GM18873 (cell line): ENCODE results near the gene GFPT2.

Experiments used
- ATAC-seq: cut with Tn5 transposase; IDR thresholded peaks from one replicate; pipeline ENCODE4 v1.9.1; 2021; ENCODE audit warnings: mild to moderate bottlenecking, moderate library complexity, moderate number of reproducible peaks; ENCODE audit not compliant: unreplicated experiment, low FRiP score

Gene GFPT2

GRCh38 chr5:180353048-180353979 lies at the start of gene GFPT2:
TSS of gene GFPT2 (minus strand) at chr5:180353336. CDS start at chr5:180353217, 119 bp downstream.
- no peak for ATAC-seq

DNA sequence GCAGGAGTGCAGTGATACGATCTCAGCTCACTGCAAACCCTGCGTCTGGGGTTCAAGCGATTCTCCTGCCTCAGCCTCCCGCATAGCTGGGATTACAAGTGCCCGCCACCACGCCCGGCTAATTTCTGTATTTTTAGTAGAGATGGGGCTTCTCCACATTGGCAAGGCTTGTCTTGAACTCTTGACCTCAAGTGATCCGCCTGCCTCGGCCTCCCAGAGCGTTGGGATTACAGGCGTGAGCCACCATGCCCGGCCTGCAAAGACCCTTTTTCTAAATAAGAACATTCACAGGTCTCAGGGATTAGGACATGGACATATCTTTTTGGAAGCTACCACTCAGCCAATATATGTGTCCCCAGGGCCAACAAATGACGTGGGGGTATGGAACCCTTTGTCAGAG lies 49.6 kb upstream of the GFPT2 start:
- ATAC-seq, result no peak

- ATAC-seq, result no peak
These were observed 48.2 kb upstream of the GFPT2 start for GRCh38 chr5:180401229-180401907.

DNA sequence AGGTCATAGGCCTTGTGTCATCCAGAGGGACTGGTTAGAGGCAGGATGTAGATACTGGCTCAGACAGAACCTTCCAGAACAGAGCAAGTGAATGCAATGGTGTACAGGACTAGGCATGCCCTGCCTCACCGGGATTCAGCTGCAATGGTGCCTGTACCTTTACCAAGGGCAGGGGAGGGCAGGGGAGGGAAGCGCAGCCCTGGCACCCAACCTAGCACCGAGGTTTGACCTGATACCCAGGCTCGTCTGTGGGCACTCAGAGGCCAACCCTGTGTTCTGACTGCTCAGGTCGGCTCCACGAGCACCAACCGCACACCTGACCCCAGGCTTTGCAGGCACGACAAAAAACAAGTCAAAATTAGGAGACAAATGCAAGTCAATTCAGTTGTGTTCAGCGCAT lies 47.3 kb upstream of the GFPT2 start:
- ATAC-seq, result no peak

DNA sequence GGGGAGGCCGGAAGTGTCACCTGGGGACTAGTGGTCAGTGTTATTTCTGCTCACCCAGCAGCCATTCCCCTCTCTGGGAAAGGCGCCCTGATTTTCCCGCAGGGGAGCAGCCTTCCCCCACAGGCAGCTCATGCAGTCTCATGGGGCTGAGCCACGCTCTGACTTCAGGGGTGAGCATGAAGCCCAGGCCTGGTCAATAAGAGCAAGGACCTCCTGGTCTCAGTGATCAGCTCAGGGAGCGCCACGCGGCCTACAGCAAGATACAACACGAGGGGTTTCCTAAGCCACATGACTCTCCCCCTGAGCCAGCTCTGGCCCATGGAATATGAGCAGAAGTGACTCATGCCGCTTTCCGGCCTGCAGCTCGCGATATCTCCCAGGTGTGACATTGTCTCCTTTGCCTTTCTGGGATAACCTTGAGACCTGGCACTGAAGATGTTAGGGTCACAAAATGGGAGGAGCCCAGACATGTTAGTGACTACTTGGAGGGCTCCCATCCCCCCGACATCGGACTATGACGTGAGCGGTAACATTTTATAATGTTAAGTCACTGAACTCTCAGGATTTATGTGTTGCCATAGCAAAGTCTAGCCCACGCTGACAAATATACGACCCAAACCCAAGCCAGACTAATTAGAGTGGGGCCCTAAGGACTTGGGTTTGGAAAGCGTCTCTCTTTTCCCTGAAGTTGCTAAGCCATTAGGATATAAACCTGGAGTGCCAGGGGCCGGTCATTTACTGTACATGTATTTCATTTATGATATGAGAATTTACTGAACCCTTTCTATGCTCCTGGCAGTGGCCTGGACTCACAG lies 46.5 kb upstream of the GFPT2 start:
- no peak for ATAC-seq

DNA sequence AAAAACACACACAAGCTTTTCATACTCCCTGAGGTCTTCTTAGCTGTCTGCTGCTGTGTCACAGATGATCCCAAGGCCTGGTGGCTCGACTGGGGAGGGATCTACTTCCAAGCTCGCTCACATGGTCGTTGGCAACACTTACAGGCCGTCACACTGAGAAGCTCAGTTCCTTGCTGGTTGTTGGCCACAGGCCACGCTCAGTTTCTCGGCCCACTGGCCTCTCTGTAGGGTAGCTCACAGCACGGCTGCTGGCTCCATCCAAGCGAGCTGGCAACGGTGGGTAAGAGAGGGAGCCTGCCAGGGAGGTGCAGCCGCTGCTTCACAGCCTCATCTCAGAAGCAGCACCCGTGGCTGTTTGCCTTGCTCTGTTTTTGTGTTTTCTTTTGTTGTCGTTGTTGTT lies 43.8 kb upstream of the GFPT2 start:
- ATAC-seq, result no peak

DNA sequence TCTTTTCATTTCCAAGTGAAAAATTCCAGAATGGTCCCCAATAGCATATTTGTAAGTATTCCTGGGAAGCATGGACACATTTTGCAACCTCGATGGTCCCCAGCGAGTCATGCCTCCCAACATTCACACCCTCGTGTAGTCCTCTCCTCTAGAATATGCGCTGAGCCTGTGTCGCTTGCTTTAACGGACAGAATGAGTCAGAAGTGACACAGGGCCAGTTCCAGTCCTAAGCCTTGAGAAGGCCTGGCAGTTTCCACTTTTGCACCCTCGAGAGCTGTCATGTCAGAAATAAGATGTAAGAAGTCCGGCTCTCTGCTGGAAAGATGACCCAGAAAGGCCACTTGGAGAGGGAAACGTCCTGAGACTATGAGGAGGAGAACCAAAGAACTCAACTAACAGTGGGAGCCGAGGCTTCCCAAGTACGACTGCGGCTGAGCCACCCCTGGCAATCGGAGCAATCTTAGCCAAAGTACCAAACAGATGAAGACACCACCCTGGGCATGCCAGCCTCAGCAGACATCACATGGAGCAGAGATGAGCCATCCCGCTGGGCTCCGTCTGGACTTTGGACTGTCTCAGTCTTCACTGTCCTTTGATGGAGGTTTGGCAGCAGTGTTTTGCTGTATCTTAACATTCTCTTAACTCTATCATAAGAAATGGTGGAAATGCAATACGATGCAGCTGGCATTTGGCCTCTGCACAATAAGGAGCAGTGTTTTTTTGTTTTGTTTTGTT lies 42.6 kb upstream of the GFPT2 start:
- no peak for ATAC-seq

GRCh38 chr5:180394031-180394636 lies 41.0 kb upstream of the GFPT2 start:
- ATAC-seq, result no peak

DNA sequence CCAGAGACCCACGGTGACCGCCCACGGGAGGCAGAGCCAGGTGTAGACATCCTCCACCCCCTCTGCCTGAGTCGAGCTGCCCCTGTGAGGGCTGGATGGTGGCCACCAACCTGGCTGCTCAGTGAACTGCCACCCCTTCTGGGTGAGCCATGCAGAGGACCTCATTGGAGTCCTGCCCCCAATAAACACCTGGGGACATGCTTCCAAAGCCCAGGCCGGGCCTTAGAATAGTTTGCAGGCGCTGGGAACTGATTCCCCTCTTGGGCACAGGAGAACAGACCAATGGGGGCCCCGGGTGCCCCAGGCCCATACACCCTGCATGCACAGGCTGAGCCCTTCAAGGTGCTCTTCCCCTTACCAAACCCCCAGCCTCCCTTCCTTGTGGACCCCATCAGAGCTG lies 38.1 kb upstream of the GFPT2 start:
- no peak for ATAC-seq

- ATAC-seq, result no peak
These were observed 37.5 kb upstream of the GFPT2 start for GRCh38 chr5:180390441-180391190.

DNA sequence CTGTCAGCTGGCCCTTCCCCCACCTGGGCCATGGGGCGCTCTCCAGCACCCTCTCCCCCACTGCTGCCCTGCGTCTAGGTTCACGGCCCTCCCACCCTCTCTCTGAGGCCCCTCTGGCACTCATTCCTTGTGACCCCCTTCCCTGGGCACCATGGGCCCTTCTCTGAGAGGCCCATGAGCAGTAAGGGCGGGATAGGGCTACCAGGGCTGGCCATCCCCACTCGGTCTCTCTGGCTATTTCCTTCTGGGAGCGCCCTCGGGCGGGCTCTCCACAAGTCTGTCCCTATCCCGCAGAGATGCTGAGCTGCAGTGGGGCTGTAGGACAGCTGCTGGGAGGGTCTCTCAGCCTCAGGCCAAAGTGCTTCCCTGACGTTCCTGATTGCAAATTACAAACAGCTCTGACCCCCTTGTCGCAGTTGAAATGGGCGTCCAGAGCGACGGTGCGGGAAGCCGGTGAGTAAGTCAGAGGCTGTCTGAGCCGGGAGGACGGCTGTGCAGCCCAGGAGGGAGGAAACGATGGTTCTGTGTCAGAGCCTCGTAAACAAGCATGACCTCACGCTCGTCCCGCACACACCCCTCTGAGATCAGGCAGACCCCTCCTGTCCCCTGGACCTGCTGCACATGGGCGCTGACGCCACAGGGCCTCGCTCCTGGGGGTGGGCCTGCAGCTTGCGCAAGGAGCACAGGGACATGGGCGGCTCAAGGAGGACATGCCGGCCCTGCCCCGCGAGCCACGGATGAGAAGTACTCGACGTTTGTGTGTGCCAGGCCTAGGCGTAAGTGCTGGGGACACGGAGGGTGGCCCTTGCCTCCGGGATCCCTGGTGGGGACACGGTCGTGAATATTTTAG lies 36.3 kb upstream of the GFPT2 start:
- ATAC-seq, result no peak

GRCh38 chr5:180387798-180388197 lies 34.7 kb upstream of the GFPT2 start:
- no peak for ATAC-seq

GRCh38 chr5:180382926-180383325 lies 29.8 kb upstream of the GFPT2 start:
- ATAC-seq, result no peak

DNA sequence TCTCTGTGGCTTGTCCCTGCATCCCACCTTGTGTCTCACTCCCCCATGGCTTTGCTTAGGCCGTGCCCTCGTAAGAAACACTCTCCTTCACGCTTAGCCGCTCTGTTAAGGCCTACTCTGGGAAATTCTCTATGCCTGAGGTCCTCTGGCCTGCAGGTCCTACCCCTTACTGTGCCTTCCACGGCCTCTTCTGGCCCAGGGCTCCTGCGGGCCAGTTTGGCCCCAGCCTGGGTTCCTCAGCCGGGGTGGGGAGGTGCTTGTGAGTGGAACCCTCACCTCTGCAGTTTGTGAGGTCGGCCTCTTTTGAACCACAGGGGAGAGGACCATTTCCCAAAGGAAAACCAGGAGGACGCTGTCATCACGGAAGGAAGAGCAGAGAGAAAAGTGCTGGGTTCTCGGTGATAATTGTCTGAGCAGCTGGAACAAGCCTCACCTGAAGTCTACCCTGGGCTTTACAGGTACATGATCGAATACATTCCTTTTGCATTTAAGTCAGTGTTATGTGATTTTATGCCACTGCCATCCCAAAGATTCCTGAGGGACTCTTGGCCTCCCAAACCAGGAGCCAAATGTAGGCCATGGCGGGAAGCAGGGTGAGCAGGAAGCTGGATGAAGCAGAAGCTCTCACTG lies 28.8 kb upstream of the GFPT2 start:
- ATAC-seq, result no peak

GRCh38 chr5:180381428-180381827 lies 28.3 kb upstream of the GFPT2 start:
- no peak for ATAC-seq

- ATAC-seq, result no peak
These were observed 27.7 kb upstream of the GFPT2 start for GRCh38 chr5:180380856-180381255.

DNA sequence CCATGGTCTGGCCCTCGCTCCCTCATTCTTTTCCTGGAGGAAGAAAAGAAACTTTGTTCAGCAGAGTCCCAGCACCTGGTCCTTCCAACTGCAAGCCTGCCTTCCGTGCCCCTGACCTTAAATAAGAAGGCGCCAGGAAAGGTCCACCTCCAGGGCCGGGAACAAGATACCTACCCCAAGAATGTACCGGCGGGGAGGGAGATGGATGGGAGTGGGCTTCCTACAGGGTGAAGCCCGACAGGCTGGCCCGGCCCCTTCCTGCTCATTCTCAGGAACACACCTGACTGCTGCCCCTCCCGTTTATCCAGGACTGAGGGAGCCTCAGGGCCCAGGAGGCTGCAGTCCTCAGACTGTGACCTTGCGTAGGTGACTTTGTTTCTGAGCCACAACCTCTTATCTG lies 27.3 kb upstream of the GFPT2 start:
- ATAC-seq, result no peak
